ENCODE measurements around the gene BOLA3.
"Not testable (repeated sequence)": the region's sequence is repeated elsewhere in the genome, so short reads cannot be mapped to it uniquely, and the experiment has no call there.

The BOLA3 gene

GRCh38 chr2:74148457-74149246, 940 bp upstream of the BOLA3 start:
- no peak for FAIRE-seq

- no peak for FAIRE-seq
These were observed 584 bp downstream of the BOLA3 start for GRCh38 chr2:74146929-74147726.

- no peak for FAIRE-seq
These were observed 5.4 kb downstream of the BOLA3 start for GRCh38 chr2:74142340-74142739.

- no peak for FAIRE-seq
These were observed 8.9 kb downstream of the BOLA3 start for GRCh38 chr2:74138600-74139323.

GRCh38 chr2:74137651-74138599, 9.8 kb downstream of the BOLA3 start:
- FAIRE-seq, result no peak

GRCh38 chr2:74131901-74132300, 15.8 kb downstream of the BOLA3 start:
- no peak for FAIRE-seq

GRCh38 chr2:74130211-74130995, 17.3 kb downstream of the BOLA3 start:
- no peak for FAIRE-seq

- no peak for FAIRE-seq
These were observed 19.5 kb downstream of the BOLA3 start for GRCh38 chr2:74128206-74128605.

GRCh38 chr2:74123955-74124354, 23.8 kb downstream of the BOLA3 start:
- not testable (repeated sequence) for FAIRE-seq

- FAIRE-seq, result not testable (repeated sequence)
These were observed 25.9 kb downstream of the BOLA3 start for GRCh38 chr2:74121846-74122245.

GRCh38 chr2:74119912-74120825, 27.5 kb downstream of the BOLA3 start:
- FAIRE-seq, result no peak

GRCh38 chr2:74119339-74119738, 28.4 kb downstream of the BOLA3 start:
- no peak for FAIRE-seq

GRCh38 chr2:74111380-74111779, 36.3 kb downstream of the BOLA3 start:
- no peak for FAIRE-seq

- FAIRE-seq, result no peak
These were observed 37.2 kb downstream of the BOLA3 start for GRCh38 chr2:74110537-74110936.

- FAIRE-seq, result no peak
These were observed 38.2 kb downstream of the BOLA3 start for GRCh38 chr2:74109551-74109950.

- FAIRE-seq, result no peak
These were observed 40.6 kb downstream of the BOLA3 start for GRCh38 chr2:74107071-74107470.

GRCh38 chr2:74105413-74105812, 42.3 kb downstream of the BOLA3 start:
- FAIRE-seq, result no peak

GRCh38 chr2:74104839-74105238, 42.9 kb downstream of the BOLA3 start:
- FAIRE-seq, result no peak

- no peak for FAIRE-seq
These were observed 43.9 kb downstream of the BOLA3 start for GRCh38 chr2:74103763-74104162.

- FAIRE-seq, result no peak
These were observed 45.2 kb downstream of the BOLA3 start for GRCh38 chr2:74102516-74102915.
